ENCODE measurements around the gene PRH1.

Gene PRH1
- total RNA-seq, result 2.0 to 4.6 (median 4.5) reads per million in 3 experiments

- DNase-seq, result no peak
These were observed at the start of gene PRH1 for GRCh38 chr12:10884086-10884725. TSS of gene PRH1 (minus strand) at chr12:10884255. CDS start at chr12:10884217, 38 bp downstream.

GRCh38 chr12:10928746-10929286 lies 44.8 kb upstream of the PRH1 start, which contains the start of gene PRH2:
TSS of gene PRH2 (plus strand) at chr12:10929236. CDS start at chr12:10929274, 38 bp downstream.
- DNase-seq, result no peak

- no peak for DNase-seq
These were observed 42.2 kb upstream of the PRH1 start for GRCh38 chr12:10926269-10926668.

DNA sequence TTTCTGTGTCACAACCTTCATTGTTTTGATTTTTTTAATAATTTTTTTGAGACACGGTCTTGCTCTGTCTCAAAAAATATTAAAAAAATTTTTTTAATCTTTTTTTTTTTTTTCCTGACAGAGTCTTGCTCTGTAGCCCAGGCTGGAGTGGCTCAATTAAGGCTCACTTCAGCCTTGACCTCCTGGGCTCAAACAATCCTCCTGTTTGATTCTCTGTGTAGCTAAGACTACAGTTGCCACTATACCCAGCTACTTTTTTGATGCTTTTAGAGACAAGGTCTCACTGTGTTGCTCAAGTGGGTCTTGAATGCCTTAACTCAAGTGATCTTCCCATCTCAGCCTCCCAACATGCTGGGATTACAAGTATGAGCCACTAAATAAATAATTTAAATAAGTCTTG lies 35.8 kb upstream of the PRH1 start:
- no peak for DNase-seq

- DNase-seq, result no peak
These were observed 26.3 kb upstream of the PRH1 start for GRCh38 chr12:10910380-10910779.

GRCh38 chr12:10909462-10909861 lies 25.4 kb upstream of the PRH1 start, which contains the start of gene TAS2R13:
TSS of gene TAS2R13 (minus strand) at chr12:10909562. CDS start at chr12:10909298, 264 bp downstream.
- no peak for DNase-seq

DNA sequence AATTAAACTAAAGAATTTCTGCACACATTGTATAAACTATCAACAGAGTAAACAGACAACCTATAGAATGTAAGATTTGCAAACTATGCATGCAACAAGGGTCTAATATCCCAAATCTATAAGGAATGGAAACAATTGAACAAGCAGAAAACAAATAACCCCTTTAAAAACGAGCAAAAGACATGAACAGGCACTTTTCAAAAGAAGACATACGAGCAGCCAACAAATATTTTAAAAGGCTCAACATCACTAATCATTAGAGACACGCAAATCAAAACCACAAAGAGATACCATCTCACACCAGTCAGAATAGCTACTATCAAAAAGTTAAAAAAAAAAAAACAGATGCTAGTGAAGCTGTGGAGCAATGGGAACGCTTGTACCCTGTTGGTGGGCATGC lies 20.6 kb upstream of the PRH1 start:
- no peak for DNase-seq

- no peak for DNase-seq
These were observed 17.4 kb upstream of the PRH1 start for GRCh38 chr12:10901427-10901826.

GRCh38 chr12:10900972-10901371 lies 16.9 kb upstream of the PRH1 start:
- DNase-seq, result no peak

- DNase-seq, result no peak
These were observed 16.5 kb upstream of the PRH1 start for GRCh38 chr12:10900530-10900929.

DNA sequence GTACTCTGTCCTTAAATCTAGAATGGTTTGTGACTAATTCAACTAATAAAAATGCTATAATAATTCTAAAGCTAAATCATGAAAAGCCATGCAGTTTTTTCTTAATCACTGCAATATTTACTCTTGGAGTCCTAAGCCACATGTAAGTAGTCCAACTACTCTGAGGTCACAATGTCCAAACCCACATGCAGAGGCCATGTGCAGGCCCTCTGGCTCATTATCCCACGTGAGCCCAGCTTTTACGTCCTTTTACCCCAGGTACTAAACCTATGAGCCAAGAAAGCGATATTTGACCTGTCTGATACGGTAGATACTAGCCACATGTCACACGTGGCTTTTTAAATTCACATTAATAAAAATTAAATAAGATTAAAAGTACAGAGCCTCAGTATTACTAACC lies 12.8 kb upstream of the PRH1 start:
- DNase-seq, result no peak

- DNase-seq, result no peak
These were observed 7.9 kb upstream of the PRH1 start for GRCh38 chr12:10891937-10892336.

GRCh38 chr12:10889226-10889625 lies 5.2 kb upstream of the PRH1 start:
- no peak for DNase-seq

DNA sequence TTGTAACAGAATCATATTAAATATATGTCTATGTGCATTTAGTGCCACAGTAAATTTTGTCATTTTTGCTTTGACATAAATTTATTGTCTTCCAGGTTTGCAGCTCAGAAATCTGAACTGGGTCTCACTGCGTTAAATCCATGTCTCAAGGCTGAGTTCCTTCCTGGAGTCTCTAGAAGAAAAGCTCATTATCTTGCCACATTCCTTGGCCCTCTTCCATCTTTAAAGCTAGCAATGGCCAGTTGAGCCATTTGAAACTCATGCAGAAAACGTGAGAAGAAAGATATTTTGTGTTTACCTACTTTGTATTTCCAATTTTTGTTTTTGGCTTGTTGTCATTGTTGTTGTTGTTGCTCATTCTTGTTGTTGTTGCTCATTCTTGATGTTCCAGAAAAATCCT lies 10.7 kb downstream of the PRH1 start:
- DNase-seq, result no peak

DNA sequence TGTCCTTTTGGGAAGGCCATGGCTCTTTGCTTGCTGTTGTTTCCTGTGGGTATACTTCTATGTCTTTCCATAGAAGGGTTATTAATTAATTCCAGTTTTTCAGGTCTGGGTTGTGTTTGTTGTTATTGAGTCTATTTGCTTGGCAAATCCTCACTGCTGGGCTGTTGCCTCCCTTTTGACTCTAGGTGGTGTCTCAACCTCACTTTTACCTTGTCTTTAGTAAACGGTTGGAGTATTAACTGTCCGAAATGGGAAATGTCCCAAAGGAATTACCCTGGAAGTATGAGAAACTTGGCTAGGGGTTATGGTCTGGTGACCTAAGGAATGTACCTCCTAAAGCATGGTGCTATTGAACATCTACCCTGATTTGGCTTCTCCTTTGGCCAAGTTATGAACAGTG lies 16.7 kb downstream of the PRH1 start:
- DNase-seq, result no peak

DNA sequence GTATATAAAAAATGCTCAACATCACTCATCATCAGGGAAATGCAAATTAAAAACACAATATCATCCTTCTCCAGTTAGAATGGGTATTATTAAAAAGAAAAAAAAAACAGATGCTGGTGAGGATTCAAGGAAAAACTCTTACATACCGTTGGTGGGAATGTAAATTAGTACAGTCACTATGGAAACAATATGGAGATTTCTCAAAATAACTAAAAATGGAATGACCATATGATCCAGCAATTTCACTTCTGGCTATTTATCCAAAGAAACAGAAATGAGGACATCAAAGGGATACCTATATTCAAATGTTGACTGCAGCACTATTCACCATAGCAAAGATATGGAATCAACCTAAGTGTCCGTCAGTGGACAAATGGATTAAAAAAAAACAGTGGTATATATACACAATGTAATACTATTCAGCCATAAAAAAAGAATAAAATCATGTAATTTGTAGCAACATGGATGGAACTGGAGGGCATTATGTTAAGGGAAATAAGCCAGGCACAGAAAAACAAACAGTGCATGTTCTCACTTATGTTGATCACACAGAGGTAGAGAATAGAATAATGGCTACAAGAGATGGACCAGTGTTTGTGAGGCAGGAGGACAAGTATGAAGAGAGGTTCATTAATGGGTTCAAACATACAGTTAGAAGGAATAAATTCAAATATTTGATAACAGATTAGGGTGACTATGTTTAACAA lies 20.4 kb downstream of the PRH1 start:
- no peak for DNase-seq

GRCh38 chr12:10861366-10861765 lies 22.7 kb downstream of the PRH1 start:
- DNase-seq, result no peak

GRCh38 chr12:10855807-10856206 lies 28.2 kb downstream of the PRH1 start:
- DNase-seq, result no peak

DNA sequence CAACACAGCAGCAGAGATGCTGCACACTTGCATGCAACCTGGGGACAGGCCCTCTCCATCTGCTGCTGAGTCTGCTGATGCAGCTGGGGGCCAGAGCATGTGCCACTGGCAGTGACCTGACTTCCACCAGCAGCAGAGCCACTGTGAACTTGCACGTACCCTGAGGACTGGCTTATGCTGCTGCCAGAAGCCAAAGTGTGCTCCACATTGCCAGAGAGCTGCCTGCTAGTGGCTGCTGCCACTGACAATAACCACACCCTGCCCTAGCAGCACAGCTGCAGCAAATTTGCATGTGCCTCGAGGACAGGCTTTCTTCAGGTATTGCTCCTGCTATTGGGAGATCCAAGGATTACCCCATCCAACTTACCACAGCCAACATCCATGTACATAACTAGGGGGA lies 30.3 kb downstream of the PRH1 start:
- DNase-seq, result no peak

- no peak for DNase-seq
These were observed 32.7 kb downstream of the PRH1 start for GRCh38 chr12:10851243-10851858.

GRCh38 chr12:10849425-10849878 lies 34.6 kb downstream of the PRH1 start, which contains the start of gene PRR4:
TSS of gene PRR4 (minus strand) at chr12:10849475. CDS start at chr12:10849437, 38 bp downstream.
- peak; percentile 44 for DNase-seq

- DNase-seq, result no peak
These were observed 36.3 kb downstream of the PRH1 start for GRCh38 chr12:10847744-10848143.

DNA sequence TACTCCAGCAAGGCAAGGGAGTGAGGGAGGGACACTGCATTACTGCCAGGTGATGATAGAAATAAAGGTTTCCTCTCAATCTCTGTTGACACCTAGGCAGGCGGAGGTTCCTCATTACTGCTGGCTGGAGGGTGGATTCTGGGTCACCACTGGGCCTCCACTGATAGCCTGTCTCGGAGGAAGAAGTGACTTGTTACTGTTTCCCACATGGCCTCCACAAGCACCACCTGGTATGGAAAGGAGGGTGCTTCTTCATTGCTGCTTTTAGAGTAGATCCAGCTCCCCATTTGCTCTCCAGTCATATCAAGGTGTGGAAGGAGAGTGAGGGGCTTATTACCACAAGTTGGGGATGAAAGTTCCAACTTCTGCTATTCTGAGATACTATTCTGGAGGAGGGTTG lies 41.2 kb downstream of the PRH1 start:
- no peak for DNase-seq

Data from central memory CD4-positive, alpha-beta T cell (primary cell).